ENCODE results near the gene HSF4.
A peak's percentile ranks its signal among the peaks of the same experiment; 100 is the strongest.

The HSF4 gene

GRCh38 chr16:67196881-67197280 is 32.3 kb downstream of the HSF4 start:
- Histone ChIP-seq H3K4me2 (no peak overlapping the region), H3K27me3 (no peaks in the 10 kb centered on the region), H3K4me3 (no peak overlapping the region), H3K9me3 (no peaks in the 10 kb centered on the region), H3K4me1 (peaks cover 46% of the 10 kb centered on the region), H4K20me1 (peaks cover 68% of the 10 kb centered on the region), H3K9ac (peak overlapping the region; percentile 43; the same call in 1 of the 2 replicates), H3K36me3 (peaks cover 77% of the 10 kb centered on the region), H3K27ac (0 out of 2 replicates have a peak overlapping the region, but pooled peaks have one; percentile 39)
- TF ChIP-seq Cebpa-rat (IDR thresholded peaks at IDR 0.05), result no peak

GRCh38 chr16:67197704-67198103 is 33.2 kb downstream of the HSF4 start:
- Histone ChIP-seq H4K20me1 (peaks cover 62% of the 10 kb centered on the region), H3K27ac (peak overlapping the region; percentile 39; the same call in 1 of the 2 replicates), H3K4me1 (peaks cover 44% of the 10 kb centered on the region), H3K36me3 (peaks cover 86% of the 10 kb centered on the region), H3K4me3 (no peak overlapping the region), H3K27me3 (no peaks in the 10 kb centered on the region), H3K9ac (peak overlapping the region; percentile 43; the same call in 1 of the 2 replicates), H3K4me2 (peak overlapping the region; percentile 60), H3K9me3 (no peaks in the 10 kb centered on the region)
- TF ChIP-seq Cebpa-rat (IDR thresholded peaks at IDR 0.05), result no peak

GRCh38 chr16:67198238-67198734 is 33.7 kb downstream of the HSF4 start:
- no peak for TF ChIP-seq Cebpa-rat (IDR thresholded peaks at IDR 0.05)
- no peak overlapping the region for H3K4me3 ChIP-seq
- no peaks in the 10 kb centered on the region for H3K27me3 ChIP-seq
- peak overlapping the region; percentile 43; the same call in 1 of the 2 replicates for H3K9ac ChIP-seq
- H3K4me1 ChIP-seq, result peaks cover 38% of the 10 kb centered on the region
- peak overlapping the region; percentile 39; the same call in 1 of the 2 replicates for H3K27ac ChIP-seq
- H3K36me3 ChIP-seq, result peaks cover 88% of the 10 kb centered on the region
- H4K20me1 ChIP-seq, result peaks cover 56% of the 10 kb centered on the region
- peak overlapping the region; percentile 60 for H3K4me2 ChIP-seq
- H3K9me3 ChIP-seq, result no peaks in the 10 kb centered on the region

- no peaks in the 10 kb centered on the region for H3K27me3 ChIP-seq
- H3K36me3 ChIP-seq, result peaks cover 88% of the 10 kb centered on the region
- peak within 1 kb of the TSS; percentile 39; the same call in 1 of the 2 replicates for H3K27ac ChIP-seq
- peaks cover 29% of the 10 kb centered on the region for H3K4me1 ChIP-seq
- H3K9ac ChIP-seq, result peak within 1 kb of the TSS; percentile 43; the same call in 1 of the 2 replicates
- H4K20me1 ChIP-seq, result peaks cover 50% of the 10 kb centered on the region
- H3K9me3 ChIP-seq, result no peaks in the 10 kb centered on the region
- peak within 1 kb of the TSS; percentile 60 for H3K4me2 ChIP-seq
- H3K4me3 ChIP-seq, result no peak within 1 kb of the TSS
- TF ChIP-seq Cebpa-rat (IDR thresholded peaks at IDR 0.05), result no peak
These were observed 34.7 kb downstream of the HSF4 start, which contains the start of gene ELMO3 for GRCh38 chr16:67199011-67199807. TSS of gene ELMO3 (plus strand) at chr16:67199131. CDS start at chr16:67199327, 196 bp downstream.

GRCh38 chr16:67199808-67200198 is 35.3 kb downstream of the HSF4 start:
- no peak for TF ChIP-seq Cebpa-rat (IDR thresholded peaks at IDR 0.05)
- no peak overlapping the region for H3K27ac ChIP-seq
- H3K4me2 ChIP-seq, result no peak overlapping the region
- H3K4me1 ChIP-seq, result peaks cover 28% of the 10 kb centered on the region
- no peaks in the 10 kb centered on the region for H3K27me3 ChIP-seq
- H3K9ac ChIP-seq, result no peak overlapping the region
- no peak overlapping the region for H3K4me3 ChIP-seq
- H3K9me3 ChIP-seq, result no peaks in the 10 kb centered on the region
- H4K20me1 ChIP-seq, result peaks cover 48% of the 10 kb centered on the region
- peaks cover 88% of the 10 kb centered on the region for H3K36me3 ChIP-seq

GRCh38 chr16:67200491-67200890 is 35.9 kb downstream of the HSF4 start:
- H3K36me3 ChIP-seq, result peaks cover 84% of the 10 kb centered on the region
- peaks cover 42% of the 10 kb centered on the region for H4K20me1 ChIP-seq
- no peaks in the 10 kb centered on the region for H3K27me3 ChIP-seq
- no peak for TF ChIP-seq Cebpa-rat (IDR thresholded peaks at IDR 0.05)
- H3K4me2 ChIP-seq, result no peak overlapping the region
- peaks cover 28% of the 10 kb centered on the region for H3K4me1 ChIP-seq
- H3K9ac ChIP-seq, result no peak overlapping the region
- H3K9me3 ChIP-seq, result no peaks in the 10 kb centered on the region
- H3K27ac ChIP-seq, result no peak overlapping the region
- no peak overlapping the region for H3K4me3 ChIP-seq

- peaks cover 30% of the 10 kb centered on the region for H4K20me1 ChIP-seq
These were observed 37.1 kb downstream of the HSF4 start for GRCh38 chr16:67201411-67202345.

GRCh38 chr16:67202426-67202825 is 37.9 kb downstream of the HSF4 start:
- H3K27ac ChIP-seq, result no peak overlapping the region
- peaks cover 81% of the 10 kb centered on the region for H3K36me3 ChIP-seq
- no peak for TF ChIP-seq Cebpa-rat (IDR thresholded peaks at IDR 0.05)
- H3K4me1 ChIP-seq, result peaks cover 18% of the 10 kb centered on the region
- no peak overlapping the region for H3K4me2 ChIP-seq
- H3K27me3 ChIP-seq, result no peaks in the 10 kb centered on the region
- no peak overlapping the region for H3K4me3 ChIP-seq
- H4K20me1 ChIP-seq, result peaks cover 23% of the 10 kb centered on the region
- H3K9ac ChIP-seq, result no peak overlapping the region
- no peaks in the 10 kb centered on the region for H3K9me3 ChIP-seq

More at GRCh38 chr16:67201411-67202345, 37.1 kb downstream of the HSF4 start:
- Histone ChIP-seq H3K27me3 (no peaks in the 10 kb centered on the region), H3K4me3 (no peak overlapping the region), H3K4me1 (peaks cover 25% of the 10 kb centered on the region), H3K27ac (no peak overlapping the region), H3K9ac (no peak overlapping the region), H3K36me3 (peaks cover 83% of the 10 kb centered on the region), H3K4me2 (no peak overlapping the region), H3K9me3 (no peaks in the 10 kb centered on the region)
- TF ChIP-seq Cebpa-rat (IDR thresholded peaks at IDR 0.05), result no peak

- Histone ChIP-seq H3K27me3 (no peaks in the 10 kb centered on the region), H3K4me3 (no peak overlapping the region), H3K9me3 (no peaks in the 10 kb centered on the region), H4K20me1 (peaks cover 17% of the 10 kb centered on the region), H3K27ac (no peak overlapping the region), H3K36me3 (peaks cover 80% of the 10 kb centered on the region), H3K4me1 (peaks cover 12% of the 10 kb centered on the region), H3K4me2 (no peak overlapping the region), H3K9ac (no peak overlapping the region)
- no peak for TF ChIP-seq Cebpa-rat (IDR thresholded peaks at IDR 0.05)
These were observed 38.5 kb downstream of the HSF4 start for GRCh38 chr16:67202956-67203493.

Data from BLaER1 (cell line).